Neural cell (in vitro differentiated cells): ENCODE results near the gene HYCC1. TPM values are rescaled to one million over a fixed set of nuclear protein-coding genes. Genes with fewer than 3 reads are reported as not detected.

Source experiments
- H2AFZ ChIP-seq: fragments of 200-600, 300-800 bp; sonication (generic), shearing (Covaris generic); 2 replicates; pipeline ENCODE4 v1.6.0; 2014; ENCODE audit warnings: low read depth, mild to moderate bottlenecking, antibody characterized with exemption, low read length, moderate library complexity
- H3F3A ChIP-seq: fragments of 200-600 bp; shearing (Covaris generic); 2 replicates; pipeline ENCODE4 v1.6.1; 2016; ENCODE audit warnings: mild to moderate bottlenecking, moderate library complexity, mixed read lengths, antibody characterized with exemption, low read length; ENCODE audit not compliant: insufficient read depth, poor library complexity, severe bottlenecking
- H3K27ac ChIP-seq: fragments of 200-600, 300-800 bp; sonication (generic), shearing (Covaris generic); 2 replicates; pipeline ENCODE4 v1.5.1; 2014; ENCODE audit warnings: mild to moderate bottlenecking, low read length, moderate library complexity
- H3K27me3 ChIP-seq: fragments of 300-800, 200-600 bp; sonication (generic), shearing (Covaris generic); 2 replicates; pipeline ENCODE4 v1.6.0; 2014; ENCODE audit warnings: mild to moderate bottlenecking, low read depth, low read length, moderate library complexity; ENCODE audit not compliant: insufficient read depth
- H3K36me3 ChIP-seq: fragments of 300-800, 200-600 bp; sonication (generic), shearing (Covaris generic); 2 replicates; pipeline ENCODE4 v1.5.1; 2014; ENCODE audit warnings: mild to moderate bottlenecking, antibody characterized with exemption, low read length, moderate library complexity; ENCODE audit not compliant: insufficient read depth
- H3K4me2 ChIP-seq: fragments of 300-800, 200-600 bp; sonication (generic), shearing (Covaris generic); 2 replicates; pipeline ENCODE4 v1.6.0; 2014; ENCODE audit warnings: mild to moderate bottlenecking, low read length
- H3K4me3 ChIP-seq: fragments of 300-800, 200-600 bp; sonication (generic), shearing (Covaris generic); 2 replicates; pipeline ENCODE4 v1.5.1; 2014; ENCODE audit warnings: mild to moderate bottlenecking, low read length, moderate library complexity
- H3K79me2 ChIP-seq: fragments of 200-600 bp; shearing (Covaris generic); replicated peaks from 2 replicates; pipeline ENCODE4 v1.6.0; 2014; ENCODE audit warnings: mild to moderate bottlenecking, low read length, moderate library complexity; ENCODE audit not compliant: insufficient read depth
- H3K9ac ChIP-seq: fragments of 300-800, 200-600 bp; sonication (generic), shearing (Covaris generic); 2 replicates; pipeline ENCODE4 v1.6.1; 2016; ENCODE audit warnings: mild to moderate bottlenecking, low read length, mixed read lengths
- H3K9me2 ChIP-seq: fragments of 200-600 bp; shearing (Covaris generic); 2 replicates; pipeline ENCODE4 v1.6.1; 2016; ENCODE audit warnings: mild to moderate bottlenecking, low read length, mixed read lengths; ENCODE audit not compliant: insufficient read depth
- H3K9me3 ChIP-seq: fragments of 200-600, 300-800 bp; sonication (generic), shearing (Covaris generic); 2 replicates; pipeline ENCODE4 v1.6.1; 2016; ENCODE audit warnings: mild to moderate bottlenecking, mixed run types, low read length, moderate library complexity, mixed read lengths
- H4K20me1 ChIP-seq: fragments of 200-600 bp; shearing (Covaris generic); 2 replicates; pipeline ENCODE4 v1.6.1; 2016; ENCODE audit warnings: mild to moderate bottlenecking, mixed run types; ENCODE audit not compliant: insufficient read depth
- EP300 ChIP-seq: fragments of 450-650 bp; conservative IDR thresholded peaks from 2 replicates; pipeline ENCODE4 v1.6.1; 2014; ENCODE audit warnings: antibody characterized with exemption, mild to moderate bottlenecking, moderate library complexity; ENCODE audit not compliant: poor library complexity, severe bottlenecking
- EZH2 ChIP-seq: fragments of 200-600, 300-800 bp; shearing (Covaris generic), sonication (generic); IDR thresholded peaks from 2 replicates; pipeline ENCODE4 v1.6.1; 2014; ENCODE audit warnings: antibody characterized with exemption, low read length, borderline replicate concordance, mild to moderate bottlenecking; ENCODE audit not compliant: insufficient read depth, poor library complexity, severe bottlenecking
- MXI1 ChIP-seq: fragments of 450-650 bp; conservative IDR thresholded peaks from 2 replicates; pipeline ENCODE4 v1.6.1; 2014; ENCODE audit warnings: antibody characterized with exemption, mild to moderate bottlenecking; ENCODE audit not compliant: poor library complexity, severe bottlenecking
- POLR2AphosphoS5 ChIP-seq: IDR thresholded peaks from 2 replicates; pipeline ENCODE4 v1.6.1; 2012
- RAD21 ChIP-seq: fragments of 450-650 bp; conservative IDR thresholded peaks from 2 replicates; pipeline ENCODE4 v1.6.1; 2014; ENCODE audit warnings: antibody characterized with exemption, mild to moderate bottlenecking, moderate library complexity
- REST ChIP-seq: IDR thresholded peaks from 2 replicates; pipeline ENCODE4 v1.6.1; 2012; ENCODE audit warnings: borderline replicate concordance
- SMC3 ChIP-seq: fragments of 450-650 bp; conservative IDR thresholded peaks from 2 replicates; pipeline ENCODE4 v1.6.1; 2014; ENCODE audit warnings: antibody characterized with exemption, mild to moderate bottlenecking, moderate library complexity; ENCODE audit not compliant: poor library complexity
- TAF1 ChIP-seq: IDR thresholded peaks from 2 replicates; pipeline ENCODE4 v1.6.1; 2012; ENCODE audit warnings: low read depth
- polyA plus RNA-seq: library from polyadenylated mRNA; depleted of rRNA; stranded (reverse); fragments of >200 nt; gene quantifications from 2 replicates; pipeline ENCODE4 v1.2.3, GENCODE V29; 2014
- TF ChIP-seq, protein P1 (sequence below): fragments of 450-650 bp; IDR thresholded peaks from 2 replicates; pipeline ENCODE4 v1.5.1; 2014; ENCODE audit warnings: antibody characterized with exemption, mild to moderate bottlenecking, moderate library complexity; ENCODE audit not compliant: poor library complexity, severe bottlenecking

The HYCC1 gene
- polyA plus RNA-seq, 1 donor from 2014 or later = 12.3 TPM

- H3K36me3 ChIP-seq = no peaks in the 10 kb centered on the region
- H4K20me1 ChIP-seq = no peaks in the 10 kb centered on the region
- H3K9me3 ChIP-seq = no peaks in the 10 kb centered on the region
- H3K27me3 ChIP-seq = no peaks in the 10 kb centered on the region
- H3K27ac ChIP-seq = no peak overlapping the region
- H2AFZ ChIP-seq = peak overlapping the region; percentile 11
- peaks cover 5% of the 10 kb centered on the region for H3F3A ChIP-seq
- peak overlapping the region; percentile 59 for H3K9ac ChIP-seq
- peak overlapping the region; percentile 83 for H3K4me3 ChIP-seq
- H3K4me2 ChIP-seq = peak overlapping the region; percentile 90
- TF ChIP-seq POLR2AphosphoS5 (no peak), EP300 (no peak), SMC3 (peak; percentile 25), EZH2 (no peak), RAD21 (peak; percentile 28), REST (no peak), MXI1 (no peak), TAF1 (no peak)
- TF ChIP-seq, protein P1, sequence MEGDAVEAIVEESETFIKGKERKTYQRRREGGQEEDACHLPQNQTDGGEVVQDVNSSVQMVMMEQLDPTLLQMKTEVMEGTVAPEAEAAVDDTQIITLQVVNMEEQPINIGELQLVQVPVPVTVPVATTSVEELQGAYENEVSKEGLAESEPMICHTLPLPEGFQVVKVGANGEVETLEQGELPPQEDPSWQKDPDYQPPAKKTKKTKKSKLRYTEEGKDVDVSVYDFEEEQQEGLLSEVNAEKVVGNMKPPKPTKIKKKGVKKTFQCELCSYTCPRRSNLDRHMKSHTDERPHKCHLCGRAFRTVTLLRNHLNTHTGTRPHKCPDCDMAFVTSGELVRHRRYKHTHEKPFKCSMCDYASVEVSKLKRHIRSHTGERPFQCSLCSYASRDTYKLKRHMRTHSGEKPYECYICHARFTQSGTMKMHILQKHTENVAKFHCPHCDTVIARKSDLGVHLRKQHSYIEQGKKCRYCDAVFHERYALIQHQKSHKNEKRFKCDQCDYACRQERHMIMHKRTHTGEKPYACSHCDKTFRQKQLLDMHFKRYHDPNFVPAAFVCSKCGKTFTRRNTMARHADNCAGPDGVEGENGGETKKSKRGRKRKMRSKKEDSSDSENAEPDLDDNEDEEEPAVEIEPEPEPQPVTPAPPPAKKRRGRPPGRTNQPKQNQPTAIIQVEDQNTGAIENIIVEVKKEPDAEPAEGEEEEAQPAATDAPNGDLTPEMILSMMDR = peak; percentile 28
- H3K9me2 ChIP-seq = no peaks in the 10 kb centered on the region
- peaks cover 3% of the 10 kb centered on the region for H3K79me2 ChIP-seq
These were observed 819 bp downstream of the HYCC1 start for GRCh38 chr7:23012908-23013714.

DNA sequence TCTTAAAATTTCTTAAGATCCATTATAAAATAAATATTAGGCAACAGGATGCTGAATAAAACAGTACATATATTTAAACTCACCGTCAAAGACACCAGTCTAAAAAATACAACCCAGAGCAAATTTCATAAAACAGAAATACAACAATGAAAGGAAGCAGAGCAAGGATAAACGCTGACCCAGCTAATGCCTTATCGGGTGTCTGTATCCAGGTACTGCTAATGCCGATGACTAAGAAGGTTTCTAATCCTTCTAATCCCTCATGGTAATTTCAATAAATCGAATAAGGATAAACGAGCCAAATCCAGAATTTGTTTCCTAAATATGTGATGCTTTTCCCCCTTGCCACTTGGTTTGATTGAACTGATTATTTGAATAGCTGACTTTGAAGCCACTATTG is 1.7 kb downstream of the HYCC1 start:
- Histone ChIP-seq H3K79me2 (peaks cover 3% of the 10 kb centered on the region), H3K4me3 (peak overlapping the region; percentile 83), H3K9ac (no peak overlapping the region)

More for the DNA sequence above, 1.7 kb downstream of the HYCC1 start:
- Histone ChIP-seq H4K20me1 (no peaks in the 10 kb centered on the region), H3K36me3 (no peaks in the 10 kb centered on the region), H2AFZ (no peak overlapping the region), H3K4me2 (peak overlapping the region; percentile 90), H3F3A (peaks cover 5% of the 10 kb centered on the region), H3K27me3 (no peaks in the 10 kb centered on the region), H3K27ac (no peak overlapping the region), H3K9me3 (no peaks in the 10 kb centered on the region), H3K9me2 (no peaks in the 10 kb centered on the region)
- no peak for TF ChIP-seq POLR2AphosphoS5
- TF ChIP-seq EP300 = no peak
- TF ChIP-seq MXI1 = no peak
